ENCODE measurements around the gene PLEKHN1.
A peak's percentile ranks its signal among the peaks of the same experiment; 100 is the strongest.
"Not testable (repeated sequence)": the region's sequence is repeated elsewhere in the genome, so short reads cannot be mapped to it uniquely, and the experiment has no call there.

The PLEKHN1 gene

GRCh38 chr1:997713-997992 lies 31.4 kb downstream of the PLEKHN1 start:
- DNase-seq, result no peak

GRCh38 chr1:997993-998744 lies 31.9 kb downstream of the PLEKHN1 start:
- DNase-seq, result no peak

GRCh38 chr1:998745-998994 lies 32.4 kb downstream of the PLEKHN1 start:
- DNase-seq, result no peak

GRCh38 chr1:998995-999724 lies 32.9 kb downstream of the PLEKHN1 start:
- peak; percentile 62 for DNase-seq

GRCh38 chr1:999725-1000356 lies 33.6 kb downstream of the PLEKHN1 start, which contains the start of gene HES4:
TSS of gene HES4 (minus strand) at chr1:1000097. CDS start at chr1:999973, 124 bp downstream.
- peak; percentile 76 for DNase-seq

- peak; percentile 88 for DNase-seq
These were observed 34.2 kb downstream of the PLEKHN1 start for GRCh38 chr1:1000357-1001056.

- DNase-seq, result peak; percentile 38
These were observed 34.9 kb downstream of the PLEKHN1 start for GRCh38 chr1:1001057-1001783.

GRCh38 chr1:1003618-1004419 lies 37.5 kb downstream of the PLEKHN1 start:
- no peak for DNase-seq

- no peak for DNase-seq
These were observed 38.1 kb downstream of the PLEKHN1 start for GRCh38 chr1:1004420-1004779.

- DNase-seq, result no peak
These were observed 38.8 kb downstream of the PLEKHN1 start for GRCh38 chr1:1004780-1005697.

GRCh38 chr1:1005774-1006304 lies 39.6 kb downstream of the PLEKHN1 start:
- no peak for DNase-seq

GRCh38 chr1:1006305-1007159 lies 40.2 kb downstream of the PLEKHN1 start:
- DNase-seq, result no peak

- DNase-seq, result not testable (repeated sequence)
These were observed 43.8 kb downstream of the PLEKHN1 start for GRCh38 chr1:1010131-1010530.

GRCh38 chr1:1011396-1011949 lies 45.2 kb downstream of the PLEKHN1 start:
- no peak for DNase-seq

GRCh38 chr1:1012736-1013104 lies 46.4 kb downstream of the PLEKHN1 start:
- not testable (repeated sequence) for DNase-seq

GRCh38 chr1:1013105-1013921 lies 47.0 kb downstream of the PLEKHN1 start, which contains the start of gene ISG15:
TSS of gene ISG15 (plus strand) at chr1:1013497. CDS start at chr1:1013574, 77 bp downstream.
- DNase-seq, result peak; percentile 88

GRCh38 chr1:1013922-1014648 lies 47.8 kb downstream of the PLEKHN1 start:
- peak; percentile 52 for DNase-seq

Measured in activated T-cell treated with anti-CD3 and anti-CD28 coated beads, Interleukin-2, amount 50 U/mL, for 1 hour (primary cell).